ENCODE data around the gene PSPH. TPM values are rescaled to one million over a fixed set of nuclear protein-coding genes. Genes with fewer than 3 reads are reported as not detected.

Gene PSPH
- total RNA-seq, 3 donors from 2014 or later: 8.0 to 12.0 (median 11.4) TPM

DNA sequence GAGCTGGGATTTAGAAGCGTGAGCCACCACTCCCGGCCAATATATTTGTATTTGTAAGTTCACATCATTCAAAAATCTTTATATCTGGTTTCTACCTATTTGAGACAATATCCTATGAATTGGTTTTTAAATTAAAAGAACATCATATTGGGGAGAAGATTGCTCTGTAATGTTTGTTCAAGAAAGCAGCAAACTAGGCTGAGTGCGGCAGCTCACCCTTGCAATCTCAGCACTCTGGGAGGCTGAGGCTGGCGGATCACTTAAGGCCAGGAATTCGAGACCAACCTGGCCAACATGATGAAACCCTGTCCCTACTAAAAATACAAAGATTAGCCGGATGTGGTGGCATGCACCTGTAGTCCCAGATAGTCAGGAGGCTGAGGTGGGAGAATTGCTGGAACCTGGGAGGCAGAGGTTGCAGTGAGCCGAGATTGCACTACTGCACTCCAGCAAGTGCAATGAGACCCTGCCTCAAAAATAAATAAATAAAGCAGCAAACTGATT, 77.4 kb downstream of the PSPH start:
- H3K36me3 ChIP-seq (ENCODE audit: low read depth): no peaks in the 10 kb centered on the region
- ATAC-seq (no peak), DNase-seq (no peak)
- H3K9me3 ChIP-seq: no peaks in the 10 kb centered on the region
- peaks cover 9% of the 10 kb centered on the region for H3K4me1 ChIP-seq (ENCODE audit: low read depth)
- TF ChIP-seq, protein P1, sequence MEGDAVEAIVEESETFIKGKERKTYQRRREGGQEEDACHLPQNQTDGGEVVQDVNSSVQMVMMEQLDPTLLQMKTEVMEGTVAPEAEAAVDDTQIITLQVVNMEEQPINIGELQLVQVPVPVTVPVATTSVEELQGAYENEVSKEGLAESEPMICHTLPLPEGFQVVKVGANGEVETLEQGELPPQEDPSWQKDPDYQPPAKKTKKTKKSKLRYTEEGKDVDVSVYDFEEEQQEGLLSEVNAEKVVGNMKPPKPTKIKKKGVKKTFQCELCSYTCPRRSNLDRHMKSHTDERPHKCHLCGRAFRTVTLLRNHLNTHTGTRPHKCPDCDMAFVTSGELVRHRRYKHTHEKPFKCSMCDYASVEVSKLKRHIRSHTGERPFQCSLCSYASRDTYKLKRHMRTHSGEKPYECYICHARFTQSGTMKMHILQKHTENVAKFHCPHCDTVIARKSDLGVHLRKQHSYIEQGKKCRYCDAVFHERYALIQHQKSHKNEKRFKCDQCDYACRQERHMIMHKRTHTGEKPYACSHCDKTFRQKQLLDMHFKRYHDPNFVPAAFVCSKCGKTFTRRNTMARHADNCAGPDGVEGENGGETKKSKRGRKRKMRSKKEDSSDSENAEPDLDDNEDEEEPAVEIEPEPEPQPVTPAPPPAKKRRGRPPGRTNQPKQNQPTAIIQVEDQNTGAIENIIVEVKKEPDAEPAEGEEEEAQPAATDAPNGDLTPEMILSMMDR (IDR thresholded peaks at IDR 0.05): no peak
- intact Hi-C loops (cut with DNase I, micrococcal nuclease): no loop called here
- H3K4me3 ChIP-seq: no peak overlapping the region

DNA sequence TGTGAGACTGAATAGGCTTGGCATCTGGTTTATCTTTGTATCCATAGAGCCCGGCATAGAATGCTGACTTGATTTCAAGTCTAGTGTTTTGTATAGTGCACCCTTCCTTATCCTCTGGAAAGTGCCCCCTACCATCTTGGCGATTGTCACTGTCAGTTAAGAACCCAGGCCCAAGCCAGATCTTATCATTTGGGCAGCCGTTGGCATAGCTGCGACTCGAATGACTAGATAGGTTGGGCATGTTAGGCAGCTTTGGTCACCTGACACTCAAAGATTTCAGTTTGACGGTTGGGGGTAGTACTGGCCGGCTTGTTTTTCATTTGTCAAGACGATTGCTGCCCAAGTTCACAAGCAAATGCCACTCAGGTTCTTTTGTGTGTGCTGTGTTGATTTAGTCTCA, 80.3 kb downstream of the PSPH start:
- Histone ChIP-seq H3K4me1 (ENCODE audit: low read depth) (peaks cover 9% of the 10 kb centered on the region), H3K4me3 (no peak overlapping the region), H3K9me3 (no peaks in the 10 kb centered on the region), H3K36me3 (ENCODE audit: low read depth) (no peaks in the 10 kb centered on the region)
- intact Hi-C loops (cut with DNase I, micrococcal nuclease): no loop called here
- TF ChIP-seq, protein P1 (IDR thresholded peaks at IDR 0.05): no peak
- DNase-seq (no peak), ATAC-seq (no peak)

DNA sequence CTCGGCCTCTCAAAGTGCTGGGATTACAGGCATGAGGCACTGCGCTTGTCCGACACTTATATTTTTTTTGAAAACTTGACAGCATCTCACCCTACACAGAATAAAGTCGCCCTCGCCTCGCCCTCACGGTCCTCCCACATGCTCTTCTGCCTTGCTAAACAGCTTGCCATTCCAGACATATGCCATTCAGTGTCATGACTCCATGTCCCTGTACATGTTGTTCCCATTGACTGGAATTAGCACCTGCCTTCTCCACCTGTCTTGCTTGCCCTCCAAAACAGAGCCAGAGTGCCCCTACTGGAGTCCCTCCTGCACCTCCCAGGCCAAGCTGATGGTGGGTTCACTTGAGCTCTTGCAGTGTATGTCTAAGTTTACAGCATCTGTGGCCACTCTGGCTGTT, 80.7 kb downstream of the PSPH start:
- no peak for ATAC-seq
- Histone ChIP-seq H3K9me3 (no peaks in the 10 kb centered on the region), H3K36me3 (ENCODE audit: low read depth) (no peaks in the 10 kb centered on the region), H3K4me3 (no peak overlapping the region), H3K4me1 (ENCODE audit: low read depth) (peaks cover 9% of the 10 kb centered on the region)
- TF ChIP-seq, protein P1 (IDR thresholded peaks at IDR 0.05): no peak
- intact Hi-C loops (cut with DNase I, micrococcal nuclease): no loop called here
- DNase-seq: no peak

DNA sequence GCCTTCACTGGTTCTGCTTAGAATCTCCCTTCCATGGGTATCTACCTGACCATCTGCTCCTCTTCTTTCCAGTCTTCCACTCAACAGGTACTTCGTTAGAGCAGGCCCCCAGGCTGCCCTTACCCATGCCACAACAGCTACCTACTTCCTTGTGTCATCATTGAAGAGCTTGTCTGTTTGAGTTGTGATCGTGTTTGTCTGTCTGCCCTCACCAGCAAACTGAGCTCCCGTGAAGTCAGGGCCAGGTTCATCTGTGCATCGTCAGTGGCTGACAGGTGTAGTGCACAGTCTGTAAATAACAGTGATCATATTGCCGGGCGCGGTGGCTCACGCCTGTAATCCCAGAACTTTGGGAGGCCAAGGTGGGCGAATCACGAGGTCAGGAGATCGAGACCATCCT, 81.9 kb downstream of the PSPH start:
- intact Hi-C loops (cut with DNase I, micrococcal nuclease): no loop called here
- Histone ChIP-seq H3K4me3 (no peak overlapping the region), H3K9me3 (no peaks in the 10 kb centered on the region), H3K36me3 (ENCODE audit: low read depth) (no peaks in the 10 kb centered on the region), H3K4me1 (ENCODE audit: low read depth) (peaks cover 9% of the 10 kb centered on the region)
- ATAC-seq (no peak), DNase-seq (no peak)
- TF ChIP-seq, protein P1 (IDR thresholded peaks at IDR 0.05): no peak

DNA sequence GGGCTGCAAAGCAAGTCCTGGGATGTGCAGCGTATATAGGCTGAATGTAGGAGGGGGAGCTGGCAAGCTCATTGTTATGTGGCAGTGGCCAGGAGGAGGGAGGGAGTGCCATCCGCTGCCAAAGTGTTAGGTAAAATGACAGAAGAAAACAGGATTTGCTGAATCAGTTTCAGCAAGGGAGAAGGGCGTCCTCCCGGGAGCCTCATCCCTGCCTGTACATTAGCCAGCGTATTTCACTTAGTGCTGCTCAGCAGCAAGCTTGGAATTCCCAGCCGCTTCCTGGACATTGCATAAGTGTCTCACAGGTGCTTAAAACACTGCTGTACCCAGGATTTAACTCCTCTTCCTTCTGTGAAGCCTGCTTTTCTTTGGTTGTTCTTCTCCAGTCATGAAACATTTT, 84.4 kb downstream of the PSPH start:
- ATAC-seq: no peak
- DNase-seq: no peak
- TF ChIP-seq, protein P1 (IDR thresholded peaks at IDR 0.05): no peak
- intact Hi-C loops (cut with DNase I, micrococcal nuclease): no loop called here
- H3K4me1 ChIP-seq (ENCODE audit: low read depth): no peaks in the 10 kb centered on the region
- no peaks in the 10 kb centered on the region for H3K9me3 ChIP-seq
- no peaks in the 10 kb centered on the region for H3K36me3 ChIP-seq (ENCODE audit: low read depth)
- H3K4me3 ChIP-seq: no peak overlapping the region

Measured in mucosa of descending colon (tissue), 3 donors.